PFSK-1 (cell line): Measurements from ENCODE around the gene TPSB2.

Source experiments
- FOXP2 ChIP-seq: optimal IDR thresholded peaks from 2 replicates; pipeline ENCODE3; 2011; ENCODE audit warnings: borderline replicate concordance, control low read depth, inconsistent platforms; ENCODE audit not compliant: insufficient read depth; ENCODE audit errors: extremely low read length, extremely low read depth
- POLR2AphosphoS5 ChIP-seq: IDR thresholded peaks from 2 replicates; pipeline ENCODE4 v1.6.1; 2012; ENCODE audit warnings: low read depth, mild to moderate bottlenecking, control low read depth, low read length, moderate library complexity

DNA sequence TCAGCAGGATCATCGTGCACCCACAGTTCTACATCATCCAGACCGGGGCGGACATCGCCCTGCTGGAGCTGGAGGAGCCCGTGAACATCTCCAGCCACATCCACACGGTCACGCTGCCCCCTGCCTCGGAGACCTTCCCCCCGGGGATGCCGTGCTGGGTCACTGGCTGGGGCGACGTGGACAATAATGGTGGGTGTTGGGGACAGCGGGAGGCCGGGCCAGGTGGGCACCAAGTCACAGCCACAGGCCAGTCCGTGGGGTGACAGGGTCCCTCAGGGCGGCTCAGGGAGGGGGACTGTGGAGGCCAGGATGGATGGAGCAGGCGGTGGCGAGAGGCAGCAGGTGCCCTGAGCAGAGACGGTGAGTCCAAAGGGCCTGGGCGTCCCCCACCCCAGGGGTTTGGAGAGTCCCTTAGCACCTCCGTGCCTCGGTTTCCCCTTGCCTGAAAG is 26.9 kb upstream of the TPSB2 start:
- no peak for TF ChIP-seq POLR2AphosphoS5
- TF ChIP-seq FOXP2, result no peak
